Gastroesophageal sphincter (tissue), 4 donors: ENCODE measurements around the gene EIF5A. TPM values are rescaled to one million over a fixed set of nuclear protein-coding genes. Genes with fewer than 3 reads are reported as not detected.
A peak's percentile ranks its signal among the peaks of the same experiment; 100 is the strongest.

Experiments
- ATAC-seq: fragments of 150-250 bp; one replicate; pipeline ENCODE4 v1.9.1; 2016; ENCODE audit warnings: mild to moderate bottlenecking, moderate library complexity
- H3K27ac ChIP-seq, 4 donors: fragments of 200-600 bp; sonication (generic) in 3 of 4; 1 replicate in 3 of 4; 2 replicates in 1 of 4; pipeline ENCODE4 v1.5.1; 2016 to 2019
- H3K27me3 ChIP-seq: fragments of 200-600 bp; sonication (generic); one replicate; pipeline ENCODE4 v1.5.1; 2019
- H3K36me3 ChIP-seq, 2 donors: fragments of 200-600 bp; sonication (generic); one replicate each; pipeline ENCODE4 v1.5.1; 2019; ENCODE audit warnings: control low read depth in 1 of 2
- H3K4me1 ChIP-seq, 3 donors: fragments of 200-600 bp; sonication (generic); 1 replicate in 2 of 3; 2 replicates in 1 of 3; pipeline ENCODE4 v1.5.1; 2016 to 2019; ENCODE audit warnings: control low read depth in 2 of 3
- H3K4me3 ChIP-seq, 2 donors: fragments of 200-600 bp; sonication (generic); one replicate each; pipeline ENCODE4 v1.5.1; 2019; ENCODE audit warnings: mild to moderate bottlenecking in 1 of 2, moderate library complexity in 1 of 2
- H3K9me3 ChIP-seq, 3 donors: fragments of 200-600 bp; sonication (generic); one replicate each; pipeline ENCODE4 v1.5.1; 2017 to 2019; ENCODE audit warnings: control low read depth in 2 of 3
- EP300 ChIP-seq: sonication (generic); formaldehyde crosslinking; IDR thresholded peaks from one replicate; pipeline ENCODE4 v1.6.1; 2017; ENCODE audit warnings: antibody characterized with exemption, mild to moderate bottlenecking
- POLR2A ChIP-seq, 2 donors: fragments of 450-650 bp; IDR thresholded peaks; one replicate each; pipeline ENCODE4 v1.6.1; 2017; ENCODE audit warnings: antibody characterized with exemption in 2 of 2, mild to moderate bottlenecking in 2 of 2, moderate library complexity in 1 of 2
- POLR2AphosphoS5 ChIP-seq: sonication (generic); formaldehyde crosslinking; IDR thresholded peaks from one replicate; pipeline ENCODE4 v1.6.1; 2017; ENCODE audit warnings: antibody characterized with exemption
- WGBS, 2 donors: methylation state at CpG; one replicate each; pipeline ENCODE4 v1.1.5; 2018; ENCODE audit warnings: low coverage in 1 of 2; 5-methylcytosine and 5-hydroxymethylcytosine counted together
- total RNA-seq, 4 donors: library from RNA; depleted of rRNA; stranded (reverse); fragments of >200 nt; gene quantifications; one replicate each; pipeline ENCODE4 v1.1.0, GENCODE V29; 2016
- TF ChIP-seq, protein P1 (sequence below), 4 experiments: fragments of 200-600 bp in 2 of 4; fragments of 450-650 bp in 2 of 4; sonication (generic) in 1 of 4; IDR thresholded peaks; one replicate each; pipeline ENCODE4 v1.5.1; 2017 to 2019; ENCODE audit warnings: antibody characterized with exemption in 4 of 4, mild to moderate bottlenecking in 2 of 4, moderate library complexity in 2 of 4

The EIF5A gene
- total RNA-seq, 4 donors from 2014 or later = 145 to 233 (median 183) TPM

DNA sequence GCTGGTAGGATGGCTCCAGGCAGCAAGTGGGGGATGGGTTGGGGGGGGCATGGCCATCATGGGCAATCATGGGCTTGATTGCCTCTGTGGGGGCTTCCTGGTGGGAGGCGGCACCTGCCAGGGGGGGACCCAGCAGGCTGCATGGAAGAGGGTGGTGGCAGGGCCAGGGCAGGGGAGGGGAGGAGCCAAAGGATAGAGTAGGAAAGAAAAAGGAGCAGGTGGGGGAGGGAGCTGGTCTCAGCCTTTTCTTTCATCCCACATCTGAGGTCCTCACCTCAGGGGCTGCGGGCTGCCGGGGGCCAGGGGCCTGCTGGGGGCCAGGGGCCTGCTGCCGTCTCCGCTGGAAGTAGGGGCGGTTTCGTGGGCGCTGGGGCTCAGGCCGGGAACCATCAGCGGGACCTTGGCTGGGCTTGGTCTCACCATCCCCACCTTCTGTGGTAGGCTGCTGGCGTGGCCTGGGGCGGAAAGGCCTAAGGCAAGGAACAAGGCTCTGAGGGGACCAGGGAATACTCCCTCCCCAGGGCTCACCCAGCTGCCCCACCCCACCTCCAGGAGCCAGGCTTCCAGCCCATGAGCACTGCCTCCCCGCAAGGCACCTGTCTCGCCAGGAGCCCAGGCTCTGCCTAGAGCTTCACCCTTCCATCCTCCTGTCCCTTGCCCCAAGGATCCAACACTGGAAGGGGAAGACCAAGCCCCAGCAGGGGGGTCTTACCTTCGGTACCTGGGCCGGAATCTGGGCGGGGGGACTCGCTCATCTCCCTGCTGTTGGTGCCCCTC, 18.0 kb upstream of the EIF5A start:
- Histone ChIP-seq H3K4me1 (peaks cover 0 to 97% (median 27%) of the 10 kb centered on the region in 3 donors), H3K27ac (peak overlapping the region in 3 of 4 donors; percentile 83 to 98 (median 95)), H3K27me3 (peaks cover 34% of the 10 kb centered on the region), H3K9me3 (no peaks in the 10 kb centered on the region), H3K4me3 (no peak overlapping the region), H3K36me3 (peaks cover 0 to 33% of the 10 kb centered on the region in 2 donors)
- 67% methylated on average over 3 of the region's 18 CpGs; no CpG with 5 or more reads in 1 of the 2 donors for WGBS, 2 donors
- peak; percentile 6 for ATAC-seq
- TF ChIP-seq POLR2AphosphoS5 (no peak), EP300 (no peak), POLR2A (IDR thresholded peaks at IDR 0.05) (no peak)

DNA sequence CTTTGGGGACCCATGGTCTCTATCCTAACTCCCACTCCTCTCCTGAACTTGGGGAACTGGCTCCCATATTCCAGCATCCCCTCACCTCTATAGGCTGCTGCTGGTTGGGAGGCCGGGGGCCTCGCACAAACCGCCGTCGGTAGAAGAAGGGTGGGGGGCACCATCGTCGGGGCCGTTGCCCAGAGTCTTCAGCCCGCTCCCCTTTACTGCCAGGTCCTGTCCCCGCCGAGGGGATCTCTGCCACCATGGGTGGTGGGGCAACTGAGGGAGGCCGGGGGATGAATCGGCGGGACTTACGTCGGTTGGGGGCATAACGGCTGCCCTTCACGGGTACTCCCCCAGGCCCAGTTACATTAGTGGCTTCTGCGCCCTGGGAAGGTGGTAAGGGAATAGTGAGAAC, 17.3 kb upstream of the EIF5A start:
- Histone ChIP-seq H3K27ac (peak overlapping the region in 3 of 4 donors; percentile 83 to 98 (median 95)), H3K9me3 (no peaks in the 10 kb centered on the region), H3K27me3 (peaks cover 40% of the 10 kb centered on the region), H3K4me1 (peaks cover 0 to 97% (median 27%) of the 10 kb centered on the region in 3 donors), H3K4me3 (no peak overlapping the region), H3K36me3 (peaks cover 0 to 26% of the 10 kb centered on the region in 2 donors)
- ATAC-seq = no peak
- TF ChIP-seq POLR2A (IDR thresholded peaks at IDR 0.05) = no peak
- no peak for TF ChIP-seq EP300
- TF ChIP-seq, protein P1, sequence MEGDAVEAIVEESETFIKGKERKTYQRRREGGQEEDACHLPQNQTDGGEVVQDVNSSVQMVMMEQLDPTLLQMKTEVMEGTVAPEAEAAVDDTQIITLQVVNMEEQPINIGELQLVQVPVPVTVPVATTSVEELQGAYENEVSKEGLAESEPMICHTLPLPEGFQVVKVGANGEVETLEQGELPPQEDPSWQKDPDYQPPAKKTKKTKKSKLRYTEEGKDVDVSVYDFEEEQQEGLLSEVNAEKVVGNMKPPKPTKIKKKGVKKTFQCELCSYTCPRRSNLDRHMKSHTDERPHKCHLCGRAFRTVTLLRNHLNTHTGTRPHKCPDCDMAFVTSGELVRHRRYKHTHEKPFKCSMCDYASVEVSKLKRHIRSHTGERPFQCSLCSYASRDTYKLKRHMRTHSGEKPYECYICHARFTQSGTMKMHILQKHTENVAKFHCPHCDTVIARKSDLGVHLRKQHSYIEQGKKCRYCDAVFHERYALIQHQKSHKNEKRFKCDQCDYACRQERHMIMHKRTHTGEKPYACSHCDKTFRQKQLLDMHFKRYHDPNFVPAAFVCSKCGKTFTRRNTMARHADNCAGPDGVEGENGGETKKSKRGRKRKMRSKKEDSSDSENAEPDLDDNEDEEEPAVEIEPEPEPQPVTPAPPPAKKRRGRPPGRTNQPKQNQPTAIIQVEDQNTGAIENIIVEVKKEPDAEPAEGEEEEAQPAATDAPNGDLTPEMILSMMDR (IDR thresholded peaks at IDR 0.05) = no peak
- TF ChIP-seq POLR2AphosphoS5 = no peak
- 80% methylated on average over 1 of the region's 19 CpGs; no CpG with 5 or more reads in 1 of the 2 donors for WGBS, 2 donors

DNA sequence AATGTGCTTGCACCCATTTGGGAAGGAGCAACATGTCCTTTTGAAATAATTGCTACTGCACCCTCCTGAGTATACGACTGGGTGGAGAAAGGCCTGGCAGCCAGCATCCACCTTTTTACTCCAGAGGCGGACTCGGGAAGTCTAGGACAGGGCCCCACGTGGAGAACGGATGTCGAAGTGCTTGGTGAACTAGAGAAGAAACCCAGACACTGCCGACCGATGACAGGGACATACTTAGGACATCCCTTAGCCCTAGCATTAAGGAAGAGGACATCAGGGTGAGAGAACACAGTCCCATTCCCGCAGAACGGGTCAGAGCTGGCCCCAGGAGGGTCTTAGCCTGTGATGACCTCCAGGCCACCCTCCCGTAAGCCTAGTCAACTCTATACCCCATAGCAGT, 16.7 kb upstream of the EIF5A start:
- Histone ChIP-seq H3K4me1 (peaks cover 1 to 97% (median 31%) of the 10 kb centered on the region in 3 donors), H3K27ac (peak overlapping the region in 3 of 4 donors; percentile 83 to 98 (median 95)), H3K9me3 (no peaks in the 10 kb centered on the region), H3K36me3 (peaks cover 0 to 20% of the 10 kb centered on the region in 2 donors), H3K4me3 (no peak overlapping the region), H3K27me3 (peaks cover 40% of the 10 kb centered on the region)
- 37 to 66% methylated on average over 6 of the region's 11 CpGs for WGBS, 2 donors
- TF ChIP-seq POLR2AphosphoS5 = no peak
- TF ChIP-seq EP300 = no peak
- TF ChIP-seq, protein P1 (IDR thresholded peaks at IDR 0.05) = no peak
- no peak for TF ChIP-seq POLR2A (IDR thresholded peaks at IDR 0.05)
- no peak for ATAC-seq

DNA sequence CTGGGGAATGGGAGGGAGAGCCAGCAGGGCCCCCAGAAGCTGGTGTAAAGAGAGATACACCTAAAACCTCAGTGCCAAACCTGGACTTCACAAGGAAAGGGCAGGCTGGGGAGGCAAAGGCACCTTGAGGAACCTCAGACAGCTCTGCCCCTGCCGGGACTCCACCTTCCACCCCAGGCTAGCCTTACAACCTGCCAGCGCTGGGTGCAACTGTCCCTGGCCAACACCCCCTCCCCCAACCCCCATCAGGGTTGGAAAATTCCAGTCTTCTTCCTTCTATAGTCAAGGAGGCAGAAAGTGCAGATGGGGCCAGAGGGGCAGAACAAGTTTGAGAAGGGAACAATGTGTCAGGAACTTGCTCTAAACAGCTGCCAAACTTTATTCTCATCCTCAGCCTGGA, 15.2 kb upstream of the EIF5A start:
- Histone ChIP-seq H3K36me3 (peaks cover 0 to 8% of the 10 kb centered on the region in 2 donors), H3K27me3 (peaks cover 40% of the 10 kb centered on the region), H3K4me1 (peaks cover 5 to 95% (median 41%) of the 10 kb centered on the region in 3 donors), H3K9me3 (no peaks in the 10 kb centered on the region), H3K27ac (peak overlapping the region; percentile 39 to 98 (median 89)), H3K4me3 (no peak overlapping the region)
- ATAC-seq = no peak
- TF ChIP-seq POLR2A (IDR thresholded peaks at IDR 0.05) (no peak), POLR2AphosphoS5 (no peak), EP300 (no peak)
- TF ChIP-seq, protein P1 (IDR thresholded peaks at IDR 0.05) = no peak
- no CpG with 5 or more reads among the region's 2 CpGs for WGBS, 2 donors

DNA sequence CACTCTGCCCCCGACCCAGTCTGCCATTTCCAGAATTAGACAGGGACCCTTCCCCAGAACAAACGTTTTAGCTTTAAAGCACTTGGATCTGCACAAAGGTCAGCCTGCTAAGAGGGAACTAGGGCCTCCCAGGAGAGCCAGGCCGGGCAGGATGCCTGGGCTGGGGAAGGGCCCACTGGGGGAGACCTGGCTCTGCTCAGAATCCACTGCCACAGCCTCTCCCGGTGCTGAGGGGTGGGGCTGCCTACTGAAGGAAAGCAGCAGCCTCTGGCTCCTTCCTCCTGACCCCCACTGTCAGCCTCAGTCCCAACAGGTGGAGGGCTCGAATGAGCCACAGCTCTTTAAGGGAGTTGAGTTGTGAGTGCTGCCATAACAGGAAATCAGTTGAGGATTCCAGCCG, 14.7 kb upstream of the EIF5A start:
- Histone ChIP-seq H3K4me3 (no peak overlapping the region), H3K27ac (peak overlapping the region; percentile 39 to 98 (median 89)), H3K27me3 (peaks cover 40% of the 10 kb centered on the region), H3K9me3 (no peaks in the 10 kb centered on the region), H3K4me1 (peaks cover 5 to 89% (median 41%) of the 10 kb centered on the region in 3 donors), H3K36me3 (peaks cover 0 to 3% of the 10 kb centered on the region in 2 donors)
- TF ChIP-seq, protein P1 (IDR thresholded peaks at IDR 0.05) = no peak
- no peak for TF ChIP-seq POLR2AphosphoS5
- TF ChIP-seq EP300 = no peak
- no peak for TF ChIP-seq POLR2A (IDR thresholded peaks at IDR 0.05)
- 20 to 24% methylated on average over 3 to 4 of the region's 6 CpGs for WGBS, 2 donors
- ATAC-seq = no peak
